Gastrocnemius medialis (tissue), 4 donors: ENCODE results near the gene SIAH3.

Source experiments
- POLR2A ChIP-seq, 2 donors: fragments of 450-650 bp; IDR thresholded peaks; one replicate each; pipeline ENCODE4 v1.6.1; 2017; ENCODE audit warnings: antibody characterized with exemption in 2 of 2, mild to moderate bottlenecking in 2 of 2, moderate library complexity in 2 of 2
- TF ChIP-seq, protein P1 (sequence below), 5 experiments: fragments of 450-650 bp in 3 of 5; fragments of 200-600 bp in 2 of 5; sonication (generic) in 2 of 5; IDR thresholded peaks in 4 of 5; conservative IDR thresholded peaks in 1 of 5; 1 replicate in 4 of 5; 2 replicates in 1 of 5; pipeline ENCODE4 v1.5.1; 2016 to 2019; ENCODE audit warnings: antibody characterized with exemption in 5 of 5, mild to moderate bottlenecking in 3 of 5, moderate library complexity in 3 of 5

DNA sequence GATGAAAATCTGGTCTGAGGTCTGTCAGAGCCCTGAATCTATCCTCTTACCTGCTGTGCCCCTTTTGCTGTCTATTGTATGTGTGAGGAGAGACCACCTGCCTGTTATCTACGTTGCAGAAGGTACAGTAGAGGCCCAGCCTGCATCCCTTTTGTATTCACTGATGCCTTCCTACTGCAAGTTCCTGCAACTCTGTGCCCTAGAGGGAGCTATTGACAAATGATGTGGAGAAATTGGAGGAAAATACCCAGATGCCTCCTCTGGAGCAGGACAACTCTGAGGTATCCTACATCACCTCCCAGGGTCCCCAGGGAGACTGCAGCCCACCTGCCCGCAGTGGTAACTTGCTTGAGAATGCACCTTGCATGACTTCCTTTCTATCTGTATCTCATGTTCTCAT is 33.7 kb downstream of the SIAH3 start:
- no peak for TF ChIP-seq POLR2A (IDR thresholded peaks at IDR 0.05)
- TF ChIP-seq, protein P1, sequence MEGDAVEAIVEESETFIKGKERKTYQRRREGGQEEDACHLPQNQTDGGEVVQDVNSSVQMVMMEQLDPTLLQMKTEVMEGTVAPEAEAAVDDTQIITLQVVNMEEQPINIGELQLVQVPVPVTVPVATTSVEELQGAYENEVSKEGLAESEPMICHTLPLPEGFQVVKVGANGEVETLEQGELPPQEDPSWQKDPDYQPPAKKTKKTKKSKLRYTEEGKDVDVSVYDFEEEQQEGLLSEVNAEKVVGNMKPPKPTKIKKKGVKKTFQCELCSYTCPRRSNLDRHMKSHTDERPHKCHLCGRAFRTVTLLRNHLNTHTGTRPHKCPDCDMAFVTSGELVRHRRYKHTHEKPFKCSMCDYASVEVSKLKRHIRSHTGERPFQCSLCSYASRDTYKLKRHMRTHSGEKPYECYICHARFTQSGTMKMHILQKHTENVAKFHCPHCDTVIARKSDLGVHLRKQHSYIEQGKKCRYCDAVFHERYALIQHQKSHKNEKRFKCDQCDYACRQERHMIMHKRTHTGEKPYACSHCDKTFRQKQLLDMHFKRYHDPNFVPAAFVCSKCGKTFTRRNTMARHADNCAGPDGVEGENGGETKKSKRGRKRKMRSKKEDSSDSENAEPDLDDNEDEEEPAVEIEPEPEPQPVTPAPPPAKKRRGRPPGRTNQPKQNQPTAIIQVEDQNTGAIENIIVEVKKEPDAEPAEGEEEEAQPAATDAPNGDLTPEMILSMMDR (IDR thresholded peaks at IDR 0.05 in 4 of 5, conservative IDR thresholded peaks at IDR 0.05 in 1 of 5), result no peak
